Suprapubic skin (tissue), 4 donors: Measurements from ENCODE around the gene SPCS2. TPM values are rescaled to one million over a fixed set of nuclear protein-coding genes. Genes with fewer than 3 reads are reported as not detected.

Experiments used
- DNase-seq, 2 donors: peaks; one replicate each; pipeline ENCODE4 v3.0.0-alpha.2; 2019; ENCODE audit warnings: low spot score in 2 of 2
- H3K27ac ChIP-seq: fragments of 200-600 bp; sonication (generic); one replicate; pipeline ENCODE4 v1.5.1; 2019
- H3K27me3 ChIP-seq: fragments of 200-600 bp; sonication (generic); one replicate; pipeline ENCODE4 v1.5.1; 2019
- H3K36me3 ChIP-seq: fragments of 200-600 bp; sonication (generic); one replicate; pipeline ENCODE4 v1.5.1; 2019
- H3K4me1 ChIP-seq: fragments of 200-600 bp; sonication (generic); one replicate; pipeline ENCODE4 v1.5.1; 2019
- H3K4me3 ChIP-seq: fragments of 200-600 bp; sonication (generic); one replicate; pipeline ENCODE4 v1.5.1; 2019; ENCODE audit warnings: mild to moderate bottlenecking
- H3K9me3 ChIP-seq: fragments of 200-600 bp; sonication (generic); one replicate; pipeline ENCODE4 v1.5.1; 2019
- EP300 ChIP-seq: sonication (generic); formaldehyde crosslinking; IDR thresholded peaks from one replicate; pipeline ENCODE4 v1.6.1; 2017; ENCODE audit warnings: antibody characterized with exemption
- POLR2A ChIP-seq, 2 donors: fragments of 450-650 bp; IDR thresholded peaks; one replicate each; pipeline ENCODE4 v1.6.1; 2017; ENCODE audit warnings: antibody characterized with exemption in 2 of 2, mild to moderate bottlenecking in 2 of 2, moderate library complexity in 2 of 2
- POLR2AphosphoS5 ChIP-seq, 3 donors: sonication (generic); formaldehyde crosslinking; IDR thresholded peaks; one replicate each; pipeline ENCODE4 v1.6.1; 2017; ENCODE audit warnings: antibody characterized with exemption in 3 of 3
- total RNA-seq, 4 donors: library from RNA; depleted of rRNA; stranded (reverse); fragments of >200 nt; gene quantifications; one replicate each; pipeline ENCODE4 v1.1.0, GENCODE V29; 2016
- TF ChIP-seq, protein P1 (sequence below), 2 donors: fragments of 200-600 bp in 1 of 2; fragments of 450-650 bp in 1 of 2; sonication (generic) in 1 of 2; IDR thresholded peaks; one replicate each; pipeline ENCODE4 v1.5.1; 2016 to 2019; ENCODE audit warnings: antibody characterized with exemption in 2 of 2, mild to moderate bottlenecking in 1 of 2, moderate library complexity in 1 of 2

Gene SPCS2
- total RNA-seq, 4 donors from 2014 or later: 16.3 to 34.5 (median 20.1) TPM

GRCh38 chr11:75028321-75028720 is 79.3 kb downstream of the SPCS2 start:
- H3K27ac ChIP-seq: no peak overlapping the region
- DNase-seq: no peak
- no peaks in the 10 kb centered on the region for H3K27me3 ChIP-seq
- H3K9me3 ChIP-seq: no peaks in the 10 kb centered on the region
- TF ChIP-seq, protein P1, sequence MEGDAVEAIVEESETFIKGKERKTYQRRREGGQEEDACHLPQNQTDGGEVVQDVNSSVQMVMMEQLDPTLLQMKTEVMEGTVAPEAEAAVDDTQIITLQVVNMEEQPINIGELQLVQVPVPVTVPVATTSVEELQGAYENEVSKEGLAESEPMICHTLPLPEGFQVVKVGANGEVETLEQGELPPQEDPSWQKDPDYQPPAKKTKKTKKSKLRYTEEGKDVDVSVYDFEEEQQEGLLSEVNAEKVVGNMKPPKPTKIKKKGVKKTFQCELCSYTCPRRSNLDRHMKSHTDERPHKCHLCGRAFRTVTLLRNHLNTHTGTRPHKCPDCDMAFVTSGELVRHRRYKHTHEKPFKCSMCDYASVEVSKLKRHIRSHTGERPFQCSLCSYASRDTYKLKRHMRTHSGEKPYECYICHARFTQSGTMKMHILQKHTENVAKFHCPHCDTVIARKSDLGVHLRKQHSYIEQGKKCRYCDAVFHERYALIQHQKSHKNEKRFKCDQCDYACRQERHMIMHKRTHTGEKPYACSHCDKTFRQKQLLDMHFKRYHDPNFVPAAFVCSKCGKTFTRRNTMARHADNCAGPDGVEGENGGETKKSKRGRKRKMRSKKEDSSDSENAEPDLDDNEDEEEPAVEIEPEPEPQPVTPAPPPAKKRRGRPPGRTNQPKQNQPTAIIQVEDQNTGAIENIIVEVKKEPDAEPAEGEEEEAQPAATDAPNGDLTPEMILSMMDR (IDR thresholded peaks at IDR 0.05): no peak
- TF ChIP-seq POLR2AphosphoS5 (IDR thresholded peaks at IDR 0.05): no peak
- no peak for TF ChIP-seq POLR2A (IDR thresholded peaks at IDR 0.05)
- no peak for TF ChIP-seq EP300
- no peak overlapping the region for H3K4me3 ChIP-seq
- H3K36me3 ChIP-seq: no peaks in the 10 kb centered on the region
- H3K4me1 ChIP-seq: no peaks in the 10 kb centered on the region

Other genes with a start within 250 kb of the SPCS2 start
- gene CHRDL2, start 217.8 kb upstream of the SPCS2 start, total RNA-seq: not detected
- gene RNF169, start 200.4 kb upstream of the SPCS2 start, total RNA-seq: 10 to 100 TPM; 18.8 to 26.4 (median 21.2) TPM
- gene XRRA1, start 175 bp upstream of the SPCS2 start, total RNA-seq: 10 to 100 TPM; 10.5 to 17.4 (median 13.7) TPM
- gene NEU3, start 39.7 kb downstream of the SPCS2 start, total RNA-seq: 10 to 100 TPM in 3 of 4 donors, 1 to 10 TPM in 1; 8.0 to 19.4 (median 12.6) TPM
- gene OR2AT4, start 147.6 kb downstream of the SPCS2 start, total RNA-seq: not detected
- 1 to 10 TPM; 6.1 to 9.7 (median 7.1) TPM for gene SLCO2B1, start 201.8 kb downstream of the SPCS2 start, total RNA-seq